GM19351 (cell line): Measurements from ENCODE around the gene TAF1D.
A peak's percentile ranks its signal among the peaks of the same experiment; 100 is the strongest.
"Not testable (repeated sequence)": the region's sequence is repeated elsewhere in the genome, so short reads cannot be mapped to it uniquely, and the experiment has no call there.

Source experiments
- ATAC-seq: cut with Tn5 transposase; IDR thresholded peaks from one replicate; pipeline ENCODE4 v1.9.1; 2021; ENCODE audit warnings: mild to moderate bottlenecking, moderate library complexity; ENCODE audit not compliant: unreplicated experiment

Gene TAF1D

GRCh38 chr11:93751001-93751400 is 9.7 kb upstream of the TAF1D start:
- no peak for ATAC-seq

GRCh38 chr11:93747122-93747521 is 5.8 kb upstream of the TAF1D start:
- peak; percentile 67 for ATAC-seq

GRCh38 chr11:93746101-93746500 is 4.8 kb upstream of the TAF1D start:
- ATAC-seq: no peak

GRCh38 chr11:93745005-93745755 is 3.9 kb upstream of the TAF1D start:
- not testable (repeated sequence) for ATAC-seq

- no peak for ATAC-seq
These were observed 3.3 kb upstream of the TAF1D start for GRCh38 chr11:93744669-93745004.

GRCh38 chr11:93743291-93743690 is 2.0 kb upstream of the TAF1D start:
- ATAC-seq: no peak

- ATAC-seq: peak; percentile 7
These were observed 559 bp upstream of the TAF1D start for GRCh38 chr11:93741882-93742226.

- peak; percentile 34 for ATAC-seq
These were observed 583 bp downstream of the TAF1D start for GRCh38 chr11:93740730-93741093.

GRCh38 chr11:93740031-93740729 is 1.1 kb downstream of the TAF1D start:
- peak; percentile 20 for ATAC-seq

GRCh38 chr11:93738647-93739081 is 2.6 kb downstream of the TAF1D start:
- ATAC-seq: no peak

- ATAC-seq: no peak
These were observed 3.2 kb downstream of the TAF1D start for GRCh38 chr11:93737904-93738612.

GRCh38 chr11:93736129-93736528 is 5.2 kb downstream of the TAF1D start:
- ATAC-seq: no peak

GRCh38 chr11:93735627-93736026 is 5.7 kb downstream of the TAF1D start:
- ATAC-seq: no peak

GRCh38 chr11:93734427-93735222 is 6.7 kb downstream of the TAF1D start:
- ATAC-seq: no peak

GRCh38 chr11:93733474-93733873 is 7.8 kb downstream of the TAF1D start:
- ATAC-seq: no peak

GRCh38 chr11:93732237-93732892 is 8.9 kb downstream of the TAF1D start:
- no peak for ATAC-seq

GRCh38 chr11:93730108-93731107 is 10.9 kb downstream of the TAF1D start:
- no peak for ATAC-seq

- no peak for ATAC-seq
These were observed 12.1 kb downstream of the TAF1D start for GRCh38 chr11:93729129-93729616.

- ATAC-seq: no peak
These were observed 12.5 kb downstream of the TAF1D start for GRCh38 chr11:93728792-93729128.
